Mononuclear cell (primary cell): Measurements from ENCODE around the gene ZMYM4. TPM values are rescaled to one million over a fixed set of nuclear protein-coding genes. Genes with fewer than 3 reads are reported as not detected.
"Not testable (repeated sequence)": the region's sequence is repeated elsewhere in the genome, so short reads cannot be mapped to it uniquely, and the experiment has no call there.

ENCODE experiments used
- H3K27me3 ChIP-seq: 2 replicates; pipeline ENCODE4 v1.6.0; 2011; ENCODE audit warnings: low read length, control low read depth; ENCODE audit not compliant: insufficient read depth
- H3K4me1 ChIP-seq: 2 replicates; pipeline ENCODE4 v1.5.1; 2011; ENCODE audit warnings: mild to moderate bottlenecking, low read length, control low read depth; ENCODE audit not compliant: insufficient read depth
- H3K4me3 ChIP-seq: 2 replicates; pipeline ENCODE4 v1.5.1; 2011; ENCODE audit warnings: mild to moderate bottlenecking, low read length, moderate library complexity
- H3K9me3 ChIP-seq: 2 replicates; pipeline ENCODE4 v1.5.1; 2011; ENCODE audit warnings: low read depth, mild to moderate bottlenecking, control low read depth, low read length
- total RNA-seq: library from RNA; depleted of rRNA; stranded (reverse); fragments of >200 nt; gene quantifications from one replicate; pipeline ENCODE4 v1.2.3, GENCODE V29; 2012

ZMYM4 gene
- total RNA-seq, 1 donor = 31.0 TPM

DNA sequence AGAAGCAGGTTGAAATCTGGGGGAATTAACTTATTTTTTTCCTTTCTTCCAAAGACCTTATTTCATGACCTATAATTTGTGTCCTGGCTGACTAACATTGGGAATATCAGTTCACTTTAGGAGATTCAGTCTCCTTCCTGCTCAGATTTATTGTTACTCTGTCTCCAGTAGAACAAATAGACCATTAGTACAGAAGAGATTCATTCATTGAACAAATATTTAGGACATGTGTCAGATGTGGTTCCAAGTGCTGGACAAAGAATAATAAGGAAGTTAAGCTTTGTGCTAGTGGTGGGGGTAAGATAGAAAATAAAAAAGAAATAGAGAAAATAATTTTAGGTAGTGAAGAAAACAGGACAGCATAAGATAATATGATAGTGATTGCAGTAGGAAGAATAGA lies 20.3 kb downstream of the ZMYM4 start:
- Histone ChIP-seq H3K9me3 (peaks cover 5% of the 10 kb centered on the region), H3K27me3 (no peaks in the 10 kb centered on the region), H3K4me1 (peaks cover 16% of the 10 kb centered on the region), H3K4me3 (no peak overlapping the region)

DNA sequence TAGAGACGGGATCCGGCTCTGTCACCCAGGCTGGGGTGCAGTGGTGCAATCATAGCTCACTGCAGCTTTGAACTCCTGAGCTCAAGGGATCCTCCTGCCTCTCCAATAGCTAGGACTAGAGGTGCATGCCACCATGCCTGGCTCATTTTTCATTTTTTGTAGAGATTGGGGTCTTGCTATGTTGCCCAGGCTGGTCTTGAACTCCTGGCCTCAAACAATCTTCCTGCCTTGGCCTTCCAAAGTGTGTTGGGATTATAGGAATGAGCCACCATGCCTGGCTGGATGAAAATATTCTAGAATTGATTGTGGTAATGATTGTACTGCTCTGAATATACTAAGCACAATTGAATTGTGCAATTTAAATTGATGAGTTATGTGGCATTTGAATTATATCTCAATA lies 21.9 kb downstream of the ZMYM4 start:
- Histone ChIP-seq H3K4me1 (peaks cover 16% of the 10 kb centered on the region), H3K27me3 (no peaks in the 10 kb centered on the region), H3K4me3 (no peak overlapping the region)

DNA sequence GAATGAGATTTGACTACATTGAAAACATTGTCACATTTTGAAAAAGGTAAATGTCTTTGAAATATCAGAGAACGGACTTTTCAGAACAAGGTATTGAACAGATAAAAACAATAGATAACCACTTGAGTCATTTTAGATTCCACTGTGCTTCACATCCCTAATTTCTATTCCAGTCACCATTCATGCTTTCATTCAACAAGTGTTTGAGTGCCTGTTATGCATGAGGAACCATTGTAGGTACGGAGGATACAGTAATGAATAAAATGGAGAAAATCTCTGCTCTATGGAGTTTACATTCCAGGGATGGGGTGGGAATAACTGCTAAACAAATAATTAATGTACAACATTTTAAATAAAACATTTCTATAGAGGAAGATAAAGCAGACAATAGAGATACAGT lies 26.3 kb downstream of the ZMYM4 start:
- Histone ChIP-seq H3K4me1 (no peaks in the 10 kb centered on the region), H3K9me3 (no peaks in the 10 kb centered on the region), H3K4me3 (no peak overlapping the region), H3K27me3 (no peaks in the 10 kb centered on the region)

More for the DNA sequence above, 21.9 kb downstream of the ZMYM4 start:
- H3K9me3 ChIP-seq = no peaks in the 10 kb centered on the region

- no peaks in the 10 kb centered on the region for H3K4me1 ChIP-seq
- no peaks in the 10 kb centered on the region for H3K27me3 ChIP-seq
- H3K4me3 ChIP-seq = no peak overlapping the region
- H3K9me3 ChIP-seq = no peaks in the 10 kb centered on the region
Measured at GRCh38 chr1:35297886-35298285, 29.4 kb downstream of the ZMYM4 start.

GRCh38 chr1:35298464-35298863 lies 30.0 kb downstream of the ZMYM4 start:
- H3K4me3 ChIP-seq = no peak overlapping the region
- H3K9me3 ChIP-seq = no peaks in the 10 kb centered on the region
- no peaks in the 10 kb centered on the region for H3K27me3 ChIP-seq
- H3K4me1 ChIP-seq = no peaks in the 10 kb centered on the region

DNA sequence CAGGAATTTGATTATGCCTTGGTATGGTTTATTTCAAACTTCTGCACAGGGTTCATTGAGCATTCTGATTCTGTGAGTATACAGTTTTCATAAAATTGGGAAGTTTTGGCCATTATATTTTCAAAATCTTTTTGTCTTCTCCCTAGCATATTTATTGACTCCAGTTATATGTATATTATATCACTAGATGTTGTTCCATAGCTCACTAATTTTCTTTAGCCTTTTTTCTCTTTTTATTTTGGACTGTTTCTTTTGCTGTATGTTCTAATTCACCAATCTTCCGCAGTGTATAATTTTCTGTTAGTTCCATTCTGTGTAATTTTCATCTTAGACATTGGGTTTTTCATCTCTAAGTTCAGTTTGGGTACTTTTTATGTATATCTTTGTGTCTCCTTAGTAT lies 31.9 kb downstream of the ZMYM4 start:
- no peak overlapping the region for H3K4me3 ChIP-seq
- H3K9me3 ChIP-seq = no peaks in the 10 kb centered on the region
- H3K27me3 ChIP-seq = no peaks in the 10 kb centered on the region
- no peaks in the 10 kb centered on the region for H3K4me1 ChIP-seq

- no peaks in the 10 kb centered on the region for H3K27me3 ChIP-seq
Measured at GRCh38 chr1:35301674-35302392, 33.3 kb downstream of the ZMYM4 start.

GRCh38 chr1:35305383-35305782 lies 36.9 kb downstream of the ZMYM4 start:
- Histone ChIP-seq H3K4me1 (no peaks in the 10 kb centered on the region), H3K9me3 (no peaks in the 10 kb centered on the region), H3K4me3 (no peak overlapping the region), H3K27me3 (no peaks in the 10 kb centered on the region)

More at GRCh38 chr1:35301674-35302392, 33.3 kb downstream of the ZMYM4 start:
- Histone ChIP-seq H3K9me3 (no peaks in the 10 kb centered on the region), H3K4me3 (no peak overlapping the region), H3K4me1 (no peaks in the 10 kb centered on the region)

- Histone ChIP-seq H3K4me1 (no peaks in the 10 kb centered on the region), H3K9me3 (no peaks in the 10 kb centered on the region), H3K4me3 (no peak overlapping the region), H3K27me3 (no peaks in the 10 kb centered on the region)
Measured at GRCh38 chr1:35315649-35316048, 47.1 kb downstream of the ZMYM4 start.

DNA sequence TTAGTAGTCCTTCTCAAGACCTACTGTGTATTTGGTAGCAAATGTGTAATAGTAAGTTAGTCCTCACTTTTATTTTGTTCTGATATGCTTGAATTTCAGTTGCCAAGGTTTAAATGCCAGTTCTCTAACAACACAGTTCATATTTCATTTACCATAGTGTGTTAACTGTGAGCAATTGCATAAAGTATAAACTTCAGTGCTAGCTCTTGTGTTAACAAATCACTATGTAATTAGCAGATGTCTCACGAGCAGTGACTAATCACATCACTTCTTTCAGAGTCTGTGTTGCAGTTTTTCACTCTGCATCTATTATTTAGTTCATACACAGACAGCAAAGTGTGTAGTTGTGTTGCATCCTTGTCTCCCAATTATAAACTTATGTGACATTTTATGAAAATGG lies 47.8 kb downstream of the ZMYM4 start:
- no peaks in the 10 kb centered on the region for H3K27me3 ChIP-seq
- no peak overlapping the region for H3K4me3 ChIP-seq
- H3K9me3 ChIP-seq = no peaks in the 10 kb centered on the region
- no peaks in the 10 kb centered on the region for H3K4me1 ChIP-seq

- Histone ChIP-seq H3K27me3 (no peaks in the 10 kb centered on the region), H3K4me3 (no peak overlapping the region), H3K4me1 (no peaks in the 10 kb centered on the region), H3K9me3 (no peaks in the 10 kb centered on the region)
Measured at GRCh38 chr1:35319988-35320713, 51.6 kb downstream of the ZMYM4 start.

GRCh38 chr1:35320937-35321336 lies 52.4 kb downstream of the ZMYM4 start:
- Histone ChIP-seq H3K27me3 (no peaks in the 10 kb centered on the region), H3K9me3 (no peaks in the 10 kb centered on the region), H3K4me3 (no peak overlapping the region), H3K4me1 (no peaks in the 10 kb centered on the region)

- H3K4me1 ChIP-seq = no peaks in the 10 kb centered on the region
- no peak overlapping the region for H3K4me3 ChIP-seq
- no peaks in the 10 kb centered on the region for H3K9me3 ChIP-seq
- no peaks in the 10 kb centered on the region for H3K27me3 ChIP-seq
Measured at GRCh38 chr1:35324486-35324885, 56.0 kb downstream of the ZMYM4 start.

GRCh38 chr1:35326246-35326866 lies 57.8 kb downstream of the ZMYM4 start:
- Histone ChIP-seq H3K27me3 (no peaks in the 10 kb centered on the region), H3K4me3 (no peak overlapping the region), H3K9me3 (no peaks in the 10 kb centered on the region), H3K4me1 (no peaks in the 10 kb centered on the region)

- not testable (repeated sequence) for H3K4me1 ChIP-seq, H3K9me3 ChIP-seq, H3K4me3 ChIP-seq, H3K27me3 ChIP-seq
Measured at GRCh38 chr1:35331618-35332017, 63.1 kb downstream of the ZMYM4 start.
